Testis (tissue), 5 donors: ENCODE measurements around the gene FAM133A. TPM values are rescaled to one million over a fixed set of nuclear protein-coding genes. Genes with fewer than 3 reads are reported as not detected.
A peak's percentile ranks its signal among the peaks of the same experiment; 100 is the strongest.

Experiments
- DNase-seq: peaks from one replicate; pipeline ENCODE4 v3.0.0-alpha.2; 2019
- H3K27ac ChIP-seq, 2 donors: fragments of 200-600 bp; sonication (generic); one replicate each; pipeline ENCODE4 v1.5.1; 2019
- H3K27me3 ChIP-seq: fragments of 200-600 bp; sonication (generic); one replicate; pipeline ENCODE4 v1.5.1; 2019
- H3K36me3 ChIP-seq: fragments of 200-600 bp; sonication (generic); one replicate; pipeline ENCODE4 v1.5.1; 2017; ENCODE audit warnings: low read depth; ENCODE audit errors: missing control alignments
- H3K4me1 ChIP-seq: fragments of 200-600 bp; sonication (generic); one replicate; pipeline ENCODE4 v1.5.1; 2019
- H3K4me3 ChIP-seq, 2 donors: fragments of 200-600 bp; sonication (generic); one replicate each; pipeline ENCODE4 v1.5.1; 2017 to 2019
- H3K9me3 ChIP-seq: fragments of 200-600 bp; sonication (generic); one replicate; pipeline ENCODE4 v1.5.1; 2017
- POLR2A ChIP-seq: fragments of 450-650 bp; IDR thresholded peaks from one replicate; pipeline ENCODE4 v1.6.1; 2017; ENCODE audit warnings: antibody characterized with exemption, mild to moderate bottlenecking, moderate library complexity
- WGBS, 2 donors: methylation state at CpG; one replicate each; pipeline ENCODE4 v1.1.5; 2018; 5-methylcytosine and 5-hydroxymethylcytosine counted together
- intact Hi-C: fragments of 100-400 bp; cut with DNase I; formaldehyde crosslinking; loops from one replicate; pipeline ENCODE4 v1.15.1; 2023; ENCODE audit warnings: low total_unique reads
- long read RNA-seq, 2 donors: transcript quantifications; one replicate each; lab custom pipeline, GENCODE V29; 2026
- polyA plus RNA-seq: library from polyadenylated mRNA; stranded (reverse); fragments of 350-450 nt; fragmentation: Illumina TruSeq; extraction: RNeasy Lipid Tissue Mini Kit (QIAGEN cat#74804); gene quantifications from one replicate; pipeline ENCODE4 v1.2.3, GENCODE V29; 2014; ENCODE audit warnings: low read depth, low replicate concordance; ENCODE audit not compliant: insufficient read depth
- total RNA-seq, 2 donors: library from RNA; depleted of rRNA; stranded (reverse); fragments of >200 nt; gene quantifications; one replicate each; pipeline ENCODE4 v1.2.3, GENCODE V29; 2016
- TF ChIP-seq, protein P1 (sequence below), 3 experiments: fragments of 450-650 bp in 2 of 3; fragments of 200-600 bp in 1 of 3; sonication (generic) in 1 of 3; IDR thresholded peaks; one replicate each; pipeline ENCODE4 v1.5.1; 2016 to 2019; ENCODE audit warnings: antibody characterized with exemption in 3 of 3, mild to moderate bottlenecking in 2 of 3, moderate library complexity in 1 of 3

Gene FAM133A
- total RNA-seq (10 to 100 TPM; 20.6 to 27.7 TPM), polyA plus RNA-seq (3.3 TPM)
- long read RNA-seq, donor 1: 0 reads
- long read RNA-seq, donor 2: 0 reads

DNA sequence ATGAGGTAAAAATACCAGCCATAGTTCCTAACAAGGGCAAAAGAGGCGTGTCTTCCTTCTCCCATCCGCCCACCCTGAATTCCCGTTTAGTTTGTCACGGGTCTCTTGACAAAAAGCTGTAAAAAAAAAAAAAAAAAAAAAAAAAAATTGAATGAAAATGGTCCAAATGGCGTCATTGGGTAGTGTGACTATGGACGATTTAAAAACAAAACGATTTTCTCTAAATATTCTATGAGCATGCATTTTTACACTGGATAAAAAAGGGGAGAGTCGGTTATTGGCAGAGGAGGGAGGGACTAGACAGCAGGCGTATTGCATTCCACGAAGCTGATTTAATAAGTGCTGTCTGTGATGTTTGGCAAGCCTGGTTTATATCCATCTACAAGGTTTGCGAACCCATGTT is at the start of gene FAM133A:
TSS of gene FAM133A (plus strand) at position 338 of the 403 bp plus-strand sequence. CDS start 35,214 bp downstream, outside the sequence.
- Histone ChIP-seq H3K4me3 (peak within 1 kb of the TSS; percentile 66 to 81), H3K9me3 (no peaks in the 10 kb centered on the region), H3K27me3 (no peaks in the 10 kb centered on the region), H3K36me3 (no peaks in the 10 kb centered on the region), H3K4me1 (no peaks in the 10 kb centered on the region), H3K27ac (peak within 1 kb of the TSS; percentile 68 to 82)
- 0% methylated on average over 11 of the region's 11 CpGs for WGBS, 2 donors
- intact Hi-C loops: no loop called here
- peak; percentile 50 for DNase-seq
- TF ChIP-seq POLR2A: no peak
- TF ChIP-seq, protein P1, sequence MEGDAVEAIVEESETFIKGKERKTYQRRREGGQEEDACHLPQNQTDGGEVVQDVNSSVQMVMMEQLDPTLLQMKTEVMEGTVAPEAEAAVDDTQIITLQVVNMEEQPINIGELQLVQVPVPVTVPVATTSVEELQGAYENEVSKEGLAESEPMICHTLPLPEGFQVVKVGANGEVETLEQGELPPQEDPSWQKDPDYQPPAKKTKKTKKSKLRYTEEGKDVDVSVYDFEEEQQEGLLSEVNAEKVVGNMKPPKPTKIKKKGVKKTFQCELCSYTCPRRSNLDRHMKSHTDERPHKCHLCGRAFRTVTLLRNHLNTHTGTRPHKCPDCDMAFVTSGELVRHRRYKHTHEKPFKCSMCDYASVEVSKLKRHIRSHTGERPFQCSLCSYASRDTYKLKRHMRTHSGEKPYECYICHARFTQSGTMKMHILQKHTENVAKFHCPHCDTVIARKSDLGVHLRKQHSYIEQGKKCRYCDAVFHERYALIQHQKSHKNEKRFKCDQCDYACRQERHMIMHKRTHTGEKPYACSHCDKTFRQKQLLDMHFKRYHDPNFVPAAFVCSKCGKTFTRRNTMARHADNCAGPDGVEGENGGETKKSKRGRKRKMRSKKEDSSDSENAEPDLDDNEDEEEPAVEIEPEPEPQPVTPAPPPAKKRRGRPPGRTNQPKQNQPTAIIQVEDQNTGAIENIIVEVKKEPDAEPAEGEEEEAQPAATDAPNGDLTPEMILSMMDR (IDR thresholded peaks at IDR 0.05): no peak

DNA sequence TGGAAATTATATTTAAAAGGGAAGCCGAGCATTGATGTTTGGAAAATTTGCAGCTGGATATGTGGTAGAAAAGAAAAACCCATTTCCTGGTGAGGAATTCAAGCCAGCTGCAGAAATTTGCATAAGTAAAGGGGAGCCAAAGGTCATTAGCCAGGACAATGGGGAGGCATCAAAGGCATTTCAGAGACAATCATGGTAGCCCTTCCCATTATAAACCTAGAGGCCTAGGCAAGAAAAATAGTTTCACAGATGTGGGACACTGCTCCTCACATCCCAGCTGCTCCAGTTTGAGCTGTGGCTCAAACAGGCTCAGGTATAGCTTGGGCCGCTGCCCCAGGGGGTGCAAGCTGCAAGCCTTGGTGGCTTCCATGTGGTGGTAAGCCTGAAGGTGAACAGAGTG is 36.4 kb upstream of the FAM133A start:
- no peaks in the 10 kb centered on the region for H3K4me1 ChIP-seq
- no peak for DNase-seq
- TF ChIP-seq, protein P1 (IDR thresholded peaks at IDR 0.05): no peak
- no peak for TF ChIP-seq POLR2A
- no peak overlapping the region for H3K27ac ChIP-seq
- H3K4me3 ChIP-seq: no peak overlapping the region
- WGBS, 2 donors: 83 to 91% methylated on average over 2 of the region's 2 CpGs
- H3K27me3 ChIP-seq: no peaks in the 10 kb centered on the region
- H3K9me3 ChIP-seq: no peaks in the 10 kb centered on the region
- intact Hi-C loops: no loop called here
- no peaks in the 10 kb centered on the region for H3K36me3 ChIP-seq

DNA sequence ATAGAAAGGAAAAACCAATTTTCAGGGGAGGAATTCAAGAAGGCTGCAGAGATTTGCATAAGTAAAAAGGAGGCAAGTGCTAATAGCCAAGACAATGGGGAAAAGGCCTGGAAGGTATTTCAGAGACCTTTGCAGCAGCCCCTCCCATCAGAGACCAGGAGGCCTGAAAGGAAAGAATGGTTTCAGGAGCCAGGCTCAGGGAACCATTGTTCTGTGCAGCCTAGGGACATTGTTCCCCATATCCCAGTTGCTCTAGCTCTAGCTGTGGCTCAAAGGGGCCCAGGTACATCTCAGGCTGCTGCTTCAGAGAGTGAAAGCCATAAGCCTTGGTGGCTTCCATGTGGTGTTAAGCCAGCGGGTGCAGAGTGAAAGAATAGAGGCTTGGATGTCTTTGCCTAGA is 24.6 kb upstream of the FAM133A start:
- WGBS, 2 donors: 88 to 100% methylated on average over 1 of the region's 1 CpG
- Histone ChIP-seq H3K4me1 (no peaks in the 10 kb centered on the region), H3K4me3 (no peak overlapping the region), H3K27ac (no peak overlapping the region), H3K36me3 (no peaks in the 10 kb centered on the region), H3K27me3 (no peaks in the 10 kb centered on the region), H3K9me3 (no peaks in the 10 kb centered on the region)
- DNase-seq: no peak
- TF ChIP-seq POLR2A: no peak
- TF ChIP-seq, protein P1 (IDR thresholded peaks at IDR 0.05): no peak
- intact Hi-C loops: no loop called here

DNA sequence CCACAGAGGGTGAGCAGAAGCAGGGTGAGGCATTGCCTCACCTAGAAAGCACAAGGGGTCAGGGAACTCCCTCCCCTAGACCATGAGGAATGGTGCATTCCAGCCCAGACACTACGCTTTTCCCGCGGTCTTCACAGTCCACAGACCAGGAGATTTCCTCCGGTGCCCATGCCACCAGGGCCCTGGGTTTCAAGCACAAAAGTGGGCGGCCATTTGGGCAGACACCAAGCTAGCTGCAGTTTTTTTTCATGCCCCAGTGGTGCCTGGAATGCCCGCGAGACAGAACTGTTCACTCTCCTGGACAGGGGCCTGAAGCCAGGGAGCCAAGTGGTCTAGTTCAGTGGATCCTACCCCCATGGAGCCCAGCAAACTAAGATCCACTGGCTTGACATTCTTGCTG is 13.4 kb upstream of the FAM133A start:
- no peak overlapping the region for H3K27ac ChIP-seq
- intact Hi-C loops: no loop called here
- H3K4me3 ChIP-seq: no peak overlapping the region
- H3K27me3 ChIP-seq: no peaks in the 10 kb centered on the region
- no peak for DNase-seq
- TF ChIP-seq, protein P1 (IDR thresholded peaks at IDR 0.05): no peak
- no peak for TF ChIP-seq POLR2A
- no peaks in the 10 kb centered on the region for H3K36me3 ChIP-seq
- H3K4me1 ChIP-seq: no peaks in the 10 kb centered on the region
- no peaks in the 10 kb centered on the region for H3K9me3 ChIP-seq
- 80 to 93% methylated on average over 1 to 6 of the region's 7 CpGs for WGBS, 2 donors
